ENCODE measurements around the gene STK17A.

DNA sequence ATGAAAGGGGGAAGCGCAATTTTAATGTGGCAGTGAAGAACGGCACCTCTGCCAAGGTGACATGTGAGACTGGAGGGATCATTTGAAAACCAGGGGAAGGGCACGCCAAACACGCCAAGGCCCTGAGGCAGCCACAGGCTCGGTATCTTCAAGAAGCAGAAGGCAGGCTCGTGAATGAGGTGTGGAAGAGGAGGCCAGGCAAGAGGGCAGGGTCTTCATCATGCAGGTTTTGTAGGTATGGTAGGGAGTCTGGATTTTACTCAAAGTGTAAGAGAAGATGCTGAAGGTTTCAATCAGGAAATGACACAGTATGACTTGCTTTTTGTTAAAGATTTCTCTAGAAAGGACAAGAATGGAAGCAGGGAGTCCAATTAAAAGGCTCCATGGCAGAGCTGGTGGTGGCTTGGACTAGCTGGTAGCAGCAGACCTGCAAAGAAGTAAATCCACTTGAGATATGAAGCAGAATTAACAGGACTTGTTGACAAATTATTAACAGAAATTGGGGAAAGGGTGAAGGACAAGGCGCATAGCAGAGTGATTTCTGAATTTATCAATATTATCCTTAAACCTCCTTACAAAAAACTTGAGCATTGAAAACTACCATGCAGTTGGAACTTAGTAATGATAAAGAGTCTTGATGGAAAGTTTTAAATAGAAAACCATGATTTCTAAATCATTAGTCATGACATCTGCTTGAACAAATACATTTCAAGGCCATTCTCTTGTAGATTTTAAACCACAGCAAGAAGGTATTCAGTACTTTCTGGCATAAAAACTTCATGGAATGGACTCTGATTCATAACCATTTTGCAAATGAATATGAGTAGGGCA lies 76.0 kb downstream of the STK17A start:
- TF ChIP-seq, protein P1, sequence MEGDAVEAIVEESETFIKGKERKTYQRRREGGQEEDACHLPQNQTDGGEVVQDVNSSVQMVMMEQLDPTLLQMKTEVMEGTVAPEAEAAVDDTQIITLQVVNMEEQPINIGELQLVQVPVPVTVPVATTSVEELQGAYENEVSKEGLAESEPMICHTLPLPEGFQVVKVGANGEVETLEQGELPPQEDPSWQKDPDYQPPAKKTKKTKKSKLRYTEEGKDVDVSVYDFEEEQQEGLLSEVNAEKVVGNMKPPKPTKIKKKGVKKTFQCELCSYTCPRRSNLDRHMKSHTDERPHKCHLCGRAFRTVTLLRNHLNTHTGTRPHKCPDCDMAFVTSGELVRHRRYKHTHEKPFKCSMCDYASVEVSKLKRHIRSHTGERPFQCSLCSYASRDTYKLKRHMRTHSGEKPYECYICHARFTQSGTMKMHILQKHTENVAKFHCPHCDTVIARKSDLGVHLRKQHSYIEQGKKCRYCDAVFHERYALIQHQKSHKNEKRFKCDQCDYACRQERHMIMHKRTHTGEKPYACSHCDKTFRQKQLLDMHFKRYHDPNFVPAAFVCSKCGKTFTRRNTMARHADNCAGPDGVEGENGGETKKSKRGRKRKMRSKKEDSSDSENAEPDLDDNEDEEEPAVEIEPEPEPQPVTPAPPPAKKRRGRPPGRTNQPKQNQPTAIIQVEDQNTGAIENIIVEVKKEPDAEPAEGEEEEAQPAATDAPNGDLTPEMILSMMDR (IDR thresholded peaks at IDR 0.05) = no peak
- TF ChIP-seq POLR2AphosphoS5 (IDR thresholded peaks at IDR 0.05; ENCODE audit: low read depth, low read length) (no peak), SIN3A (IDR thresholded peaks at IDR 0.05; ENCODE audit: borderline replicate concordance, insufficient read depth, low read depth, low read length) (no peak)
